B cell (primary cell): ENCODE results near the gene SSUH2. TPM values are rescaled to one million over a fixed set of nuclear protein-coding genes. Genes with fewer than 3 reads are reported as not detected.

ENCODE experiments used
- ATAC-seq: fragments of 200-7000 bp; cut with Tn5 transposase; one replicate; pipeline ENCODE4 v1.10.0; 2021; ENCODE audit warnings: low read depth, mild to moderate bottlenecking, moderate number of reproducible peaks, moderate library complexity
- CTCF ChIA-PET: fragments of 350-600 bp; sonication (Branson Sonifier 250); formaldehyde crosslinking; loops from one replicate; lab custom pipeline; 2021; ENCODE audit warnings: antibody characterized with exemption, inconsistent platforms; lab: Charles Lee
- POLR2A ChIA-PET: fragments of 350-600 bp; sonication (Branson Sonifier 250); formaldehyde crosslinking; loops from one replicate; lab custom pipeline; 2021; ENCODE audit warnings: antibody characterized with exemption; lab: Charles Lee
- DNase-seq: peaks from one replicate; pipeline ENCODE4 v3.0.0; 2013
- H2AFZ ChIP-seq: 2 replicates; pipeline ENCODE4 v1.6.1; 2012; ENCODE audit warnings: mild to moderate bottlenecking, low read depth, low read length; ENCODE audit not compliant: insufficient read depth, poor library complexity, severe bottlenecking
- H3K27ac ChIP-seq, 2 donors: 1 replicate in 1 of 2; 2 replicates in 1 of 2; pipeline ENCODE4 v1.5.1; 2012 to 2013; ENCODE audit warnings: low read length in 2 of 2, mild to moderate bottlenecking in 2 of 2, moderate library complexity in 1 of 2
- H3K27me3 ChIP-seq, 4 experiments: fragments of 200-600 bp in 1 of 4; sonication (generic) in 1 of 4; replicated peaks in 1 of 4; 1 replicate in 2 of 4; 2 replicates in 2 of 4; pipeline versions ENCODE4 v1.6.1 to v1.7.0; 2013 to 2016; ENCODE audit warnings: low read length in 3 of 4, mild to moderate bottlenecking in 2 of 4, mixed read lengths in 1 of 4, moderate library complexity in 1 of 4; ENCODE audit not compliant: insufficient read depth in 4 of 4, control insufficient read depth in 3 of 4; ENCODE audit errors: control extremely low read depth in 1 of 4
- H3K36me3 ChIP-seq, 2 experiments: replicated peaks in 1 of 2; 1 replicate in 1 of 2; 2 replicates in 1 of 2; pipeline versions ENCODE4 v1.6.1 to v1.7.1; 2013; ENCODE audit warnings: low read length in 1 of 2; ENCODE audit not compliant: insufficient read depth in 2 of 2, control insufficient read depth in 1 of 2; ENCODE audit errors: control extremely low read depth in 1 of 2, extremely low read depth in 1 of 2
- H3K4me1 ChIP-seq, 2 donors: fragments of 200-600 bp in 1 of 2; sonication (generic) in 1 of 2; 1 replicate in 1 of 2; 2 replicates in 1 of 2; pipeline versions ENCODE4 v1.5.1 to v1.6.1; 2013 to 2017; ENCODE audit warnings: low read length in 2 of 2; ENCODE audit not compliant: control insufficient read depth in 2 of 2, insufficient read depth in 2 of 2
- H3K4me2 ChIP-seq: replicated peaks from 2 replicates; pipeline ENCODE3; 2012; ENCODE audit warnings: mild to moderate bottlenecking, low read depth, low read length; ENCODE audit not compliant: poor library complexity, severe bottlenecking
- H3K4me3 ChIP-seq, 5 experiments: fragments of 200-600 bp in 1 of 5; sonication (generic) in 1 of 5; 1 replicate in 3 of 5; 2 replicates in 2 of 5; pipeline versions ENCODE4 v1.5.1 to v1.7.0; 2011 to 2016; ENCODE audit warnings: low read length in 4 of 5, mild to moderate bottlenecking in 4 of 5, low read depth in 2 of 5, control low read depth in 1 of 5, moderate library complexity in 1 of 5; ENCODE audit not compliant: insufficient read depth in 1 of 5; ENCODE audit errors: control extremely low read depth in 1 of 5, extremely low read depth in 1 of 5
- H3K79me2 ChIP-seq: fragments of 200-600 bp; sonication (generic); one replicate; pipeline ENCODE4 v1.6.0; 2016; ENCODE audit warnings: low read length; ENCODE audit not compliant: control insufficient read depth, insufficient read depth
- H3K9ac ChIP-seq: fragments of 200-600 bp; sonication (generic); 2 replicates; pipeline ENCODE4 v1.6.1; 2017; ENCODE audit warnings: mild to moderate bottlenecking, low read length, moderate library complexity
- H3K9me3 ChIP-seq, 3 donors: one replicate each; pipeline versions ENCODE4 v1.6.1 to v1.7.1; 2013; ENCODE audit warnings: low read length in 2 of 3; ENCODE audit not compliant: control insufficient read depth in 2 of 3, insufficient read depth in 1 of 3; ENCODE audit errors: control extremely low read depth in 1 of 3
- H4K20me1 ChIP-seq: 2 replicates; pipeline ENCODE4 v1.6.0; 2012; ENCODE audit warnings: mild to moderate bottlenecking, low read length; ENCODE audit not compliant: insufficient read depth, control insufficient read depth, poor library complexity, severe bottlenecking
- H3K27ac Mint-ChIP-seq: one replicate; pipeline ENCODE4 v1.8.0; 2021; ENCODE audit warnings: mixed read lengths
- H3K27me3 Mint-ChIP-seq: one replicate; pipeline ENCODE4 v1.8.0; 2021; ENCODE audit warnings: mixed read lengths
- H3K4me1 Mint-ChIP-seq: one replicate; pipeline ENCODE4 v1.8.0; 2021; ENCODE audit warnings: mixed read lengths
- H3K4me3 Mint-ChIP-seq: one replicate; pipeline ENCODE4 v1.8.0; 2021; ENCODE audit warnings: mixed read lengths
- H3K9me3 Mint-ChIP-seq: one replicate; pipeline ENCODE4 v1.8.0; 2022; ENCODE audit warnings: mixed read lengths; ENCODE audit not compliant: insufficient read depth
- CTCF ChIP-seq: fragments of 200-600 bp; IDR thresholded peaks from one replicate; pipeline ENCODE4 v1.8.0; 2022; ENCODE audit warnings: antibody characterized with exemption, mild to moderate bottlenecking
- EZH2 ChIP-seq: IDR thresholded peaks from 2 replicates; pipeline ENCODE4 v1.6.1; 2012; ENCODE audit warnings: borderline replicate concordance, low read depth, mild to moderate bottlenecking, moderate library complexity, low read length; ENCODE audit not compliant: insufficient read depth, poor library complexity, severe bottlenecking
- WGBS: methylation state at CpG from one replicate; pipeline ENCODE4 v1.1.5; 2013; ENCODE audit warnings: missing lambda C conversion rate; ENCODE audit not compliant: insufficient coverage; 5-methylcytosine and 5-hydroxymethylcytosine counted together
- intact Hi-C: fragments of 100-400 bp; cut with micrococcal nuclease; formaldehyde crosslinking; loops from one replicate; pipeline ENCODE4 v1.10.0; 2022
- polyA plus RNA-seq: library from polyadenylated mRNA; depleted of rRNA; stranded (reverse); fragments of >200 nt; gene quantifications from 2 replicates; pipeline ENCODE4 v1.2.3, GENCODE V29; 2012
- total RNA-seq, 2 donors: library from RNA; stranded (reverse); fragments of 120-200 nt in 1 of 2; gene quantifications; 1 replicate in 1 of 2; 2 replicates in 1 of 2; pipeline versions ENCODE4 v1.2.3 to v1.2.4, GENCODE V29; 2013 to 2022

SSUH2 gene
- total and polyA plus RNA-seq, 2 donors (not counting 1 experiment from before 2014, with no cell fraction given) = not detected

- H3K9me3 Mint-ChIP-seq = no peaks in the 10 kb centered on the region
- no peak for ATAC-seq
- no peak for DNase-seq
- no peak overlapping the region for H2AFZ ChIP-seq
- no peaks in the 10 kb centered on the region for H3K4me1 ChIP-seq
- H3K79me2 ChIP-seq = no peaks in the 10 kb centered on the region
- H3K9ac ChIP-seq = no peak overlapping the region
- no peaks in the 10 kb centered on the region for H3K27me3 Mint-ChIP-seq
- H3K4me2 ChIP-seq = no peak overlapping the region
- H3K9me3 ChIP-seq = peaks cover 0 to 5% (median 0%) of the 10 kb centered on the region in 3 donors
- no peak overlapping the region for H3K27ac Mint-ChIP-seq
- TF ChIP-seq EZH2 = no peak
- TF ChIP-seq CTCF = no peak
- H3K4me1 Mint-ChIP-seq = peaks cover 13% of the 10 kb centered on the region
- WGBS = 94% methylated on average over 3 of the region's 5 CpGs
- no peaks in the 10 kb centered on the region for H4K20me1 ChIP-seq
- H3K27ac ChIP-seq = no peak overlapping the region
- intact Hi-C loops = no loop called here
- no peak overlapping the region for H3K4me3 Mint-ChIP-seq
- H3K27me3 ChIP-seq = no peaks in the 10 kb centered on the region
- no peaks in the 10 kb centered on the region for H3K36me3 ChIP-seq
- ChIA-PET POLR2A (no interaction called here), CTCF (no interaction called here)
- no peak overlapping the region for H3K4me3 ChIP-seq
These were observed 69.8 kb downstream of the SSUH2 start for GRCh38 chr3:8574670-8575322.

- H3K27me3 ChIP-seq = no peaks in the 10 kb centered on the region
- Mint-ChIP-seq H3K27ac (no peak overlapping the region), H3K27me3 (no peaks in the 10 kb centered on the region), H3K4me3 (no peak overlapping the region), H3K4me1 (peaks cover 13% of the 10 kb centered on the region), H3K9me3 (no peaks in the 10 kb centered on the region)
- intact Hi-C loops = no loop called here
- no peak for ATAC-seq
- H3K4me3 ChIP-seq = no peak overlapping the region
- ChIA-PET POLR2A (no interaction called here), CTCF (no interaction called here)
- H2AFZ ChIP-seq = no peak overlapping the region
- H3K27ac ChIP-seq = no peak overlapping the region
- DNase-seq = no peak
- no peaks in the 10 kb centered on the region for H3K36me3 ChIP-seq
- 100% methylated on average over 1 of the region's 2 CpGs for WGBS
- no peak overlapping the region for H3K4me2 ChIP-seq
- no peaks in the 10 kb centered on the region for H4K20me1 ChIP-seq
- TF ChIP-seq CTCF (no peak), EZH2 (no peak)
- H3K9ac ChIP-seq = no peak overlapping the region
- H3K4me1 ChIP-seq = no peaks in the 10 kb centered on the region
- peaks cover 0 to 5% (median 0%) of the 10 kb centered on the region in 3 donors for H3K9me3 ChIP-seq
- no peaks in the 10 kb centered on the region for H3K79me2 ChIP-seq
These were observed 70.4 kb downstream of the SSUH2 start for GRCh38 chr3:8574040-8574669.
